CD14-positive monocyte (primary cell): ENCODE results near the gene PRDM11. TPM values are rescaled to one million over a fixed set of nuclear protein-coding genes. Genes with fewer than 3 reads are reported as not detected.

Source experiments
- DNase-seq, 3 donors: peaks; one replicate each; pipeline ENCODE4 v3.0.0-alpha.2; 2011 to 2022
- H2AFZ ChIP-seq: 2 replicates; pipeline ENCODE4 v1.6.0; 2012; ENCODE audit warnings: mild to moderate bottlenecking, low read depth, low read length, inconsistent platforms; ENCODE audit not compliant: insufficient read depth, poor library complexity, severe bottlenecking
- H3K27ac ChIP-seq, 2 donors: 1 replicate in 1 of 2; 2 replicates in 1 of 2; pipeline ENCODE4 v1.5.1; 2012 to 2013; ENCODE audit warnings: low read length in 2 of 2, control low read depth in 1 of 2, inconsistent platforms in 1 of 2, low read depth in 1 of 2, mild to moderate bottlenecking in 1 of 2
- H3K27me3 ChIP-seq, 2 donors: one replicate each; pipeline versions ENCODE4 v1.6.0 to v1.6.1; 2011 to 2013; ENCODE audit warnings: low read length in 2 of 2; ENCODE audit not compliant: control insufficient read depth in 2 of 2, insufficient read depth in 2 of 2
- H3K36me3 ChIP-seq, 2 donors: replicated peaks in 1 of 2; 1 replicate in 1 of 2; 2 replicates in 1 of 2; pipeline versions ENCODE4 v1.5.1 to v1.6.1; 2012 to 2013; ENCODE audit warnings: low read length in 2 of 2, control low read depth in 1 of 2, inconsistent platforms in 1 of 2, mild to moderate bottlenecking in 1 of 2; ENCODE audit not compliant: insufficient read depth in 2 of 2, control insufficient read depth in 1 of 2
- H3K4me1 ChIP-seq, 2 donors: 1 replicate in 1 of 2; 2 replicates in 1 of 2; pipeline versions ENCODE4 v1.5.1 to v1.6.1; 2012 to 2013; ENCODE audit warnings: low read length in 2 of 2, control low read depth in 1 of 2, inconsistent platforms in 1 of 2, mild to moderate bottlenecking in 1 of 2, moderate library complexity in 1 of 2; ENCODE audit not compliant: insufficient read depth in 2 of 2, control insufficient read depth in 1 of 2
- H3K4me2 ChIP-seq: replicated peaks from 2 replicates; pipeline ENCODE3; 2012; ENCODE audit warnings: low read length, moderate library complexity, mild to moderate bottlenecking; ENCODE audit not compliant: poor library complexity, severe bottlenecking; ENCODE audit errors: extremely low read depth
- H3K4me3 ChIP-seq, 3 experiments: fragments of 200-600 bp in 1 of 3; sonication (generic) in 1 of 3; replicated peaks in 1 of 3; 1 replicate in 2 of 3; 2 replicates in 1 of 3; pipeline ENCODE4 v1.5.1; 2011 to 2013; ENCODE audit warnings: low read length in 3 of 3, mild to moderate bottlenecking in 3 of 3, control low read depth in 2 of 3, low read depth in 2 of 3, inconsistent platforms in 1 of 3, moderate library complexity in 1 of 3
- H3K79me2 ChIP-seq: 2 replicates; pipeline ENCODE4 v1.6.0; 2012; ENCODE audit warnings: mild to moderate bottlenecking, control low read depth, inconsistent platforms, low read length, moderate library complexity; ENCODE audit not compliant: insufficient read depth
- H3K9ac ChIP-seq: 2 replicates; pipeline ENCODE4 v1.6.0; 2017; ENCODE audit warnings: low read length, mild to moderate bottlenecking; ENCODE audit not compliant: insufficient read depth, poor library complexity, severe bottlenecking
- H3K9me3 ChIP-seq, 2 donors: replicated peaks in 1 of 2; 1 replicate in 1 of 2; 2 replicates in 1 of 2; pipeline versions ENCODE4 v1.5.1 to v1.6.1; 2012 to 2013; ENCODE audit warnings: low read length in 2 of 2, control low read depth in 1 of 2; ENCODE audit not compliant: control insufficient read depth in 1 of 2, insufficient read depth in 1 of 2
- H4K20me1 ChIP-seq: 2 replicates; pipeline ENCODE4 v1.6.0; 2012; ENCODE audit warnings: mild to moderate bottlenecking, low read length, control low read depth, moderate library complexity; ENCODE audit not compliant: insufficient read depth
- H3K27ac Mint-ChIP-seq, 7 donors: one replicate each; pipeline ENCODE4 v1.8.0; 2020; ENCODE audit warnings: mild to moderate bottlenecking in 7 of 7, mixed read lengths in 7 of 7, moderate library complexity in 6 of 7, inconsistent platforms in 2 of 7
- H3K27me3 Mint-ChIP-seq, 3 donors: one replicate each; pipeline ENCODE4 v1.8.0; 2021 to 2022; ENCODE audit warnings: low read depth in 3 of 3, mild to moderate bottlenecking in 3 of 3, mixed read lengths in 3 of 3, moderate library complexity in 3 of 3, inconsistent platforms in 1 of 3
- H3K36me3 Mint-ChIP-seq, 2 donors: one replicate each; pipeline ENCODE4 v1.8.0; 2020; ENCODE audit warnings: mixed read lengths in 2 of 2, inconsistent platforms in 1 of 2, mild to moderate bottlenecking in 1 of 2
- H3K4me1 Mint-ChIP-seq: one replicate; pipeline ENCODE4 v1.8.0; 2020; ENCODE audit warnings: mild to moderate bottlenecking, mixed read lengths
- H3K4me3 Mint-ChIP-seq, 2 donors: one replicate each; pipeline ENCODE4 v1.8.0; 2020; ENCODE audit warnings: mild to moderate bottlenecking in 2 of 2, mixed read lengths in 2 of 2, moderate library complexity in 1 of 2
- H3K9me3 Mint-ChIP-seq, 7 donors: one replicate each; pipeline ENCODE4 v1.8.0; 2020 to 2022; ENCODE audit warnings: mixed read lengths in 7 of 7, mild to moderate bottlenecking in 6 of 7, moderate library complexity in 6 of 7, inconsistent platforms in 2 of 7
- WGBS: methylation state at CpG from one replicate; pipeline ENCODE4 v1.1.5; 2013; ENCODE audit warnings: missing lambda C conversion rate; ENCODE audit not compliant: insufficient coverage; 5-methylcytosine and 5-hydroxymethylcytosine counted together
- intact Hi-C, 2 donors: fragments of 100-400 bp; cut with micrococcal nuclease; formaldehyde crosslinking; loops; one replicate each; pipeline versions ENCODE4 v1.15.0 to v1.15.1; 2023
- polyA plus RNA-seq, 3 donors: library from polyadenylated mRNA; depleted of rRNA in 1 of 3; unstranded in 2 of 3; stranded (reverse) in 1 of 3; fragments of 300-500 nt in 2 of 3; fragments of >200 nt in 1 of 3; fragmentation: Illumina TruSeq in 2 of 3; gene quantifications; 1 replicate in 2 of 3; 2 replicates in 1 of 3; pipeline ENCODE4 v1.2.3, GENCODE V29; 2012 to 2021
- TF ChIP-seq, protein P1 (sequence below): fragments of 200-600 bp; IDR thresholded peaks from one replicate; pipeline ENCODE4 v1.8.0; 2022; ENCODE audit warnings: antibody characterized with exemption, mild to moderate bottlenecking

Gene PRDM11
- polyA plus RNA-seq, 3 donors, result 0.48 to 1.8 TPM; not detected in 1

DNA sequence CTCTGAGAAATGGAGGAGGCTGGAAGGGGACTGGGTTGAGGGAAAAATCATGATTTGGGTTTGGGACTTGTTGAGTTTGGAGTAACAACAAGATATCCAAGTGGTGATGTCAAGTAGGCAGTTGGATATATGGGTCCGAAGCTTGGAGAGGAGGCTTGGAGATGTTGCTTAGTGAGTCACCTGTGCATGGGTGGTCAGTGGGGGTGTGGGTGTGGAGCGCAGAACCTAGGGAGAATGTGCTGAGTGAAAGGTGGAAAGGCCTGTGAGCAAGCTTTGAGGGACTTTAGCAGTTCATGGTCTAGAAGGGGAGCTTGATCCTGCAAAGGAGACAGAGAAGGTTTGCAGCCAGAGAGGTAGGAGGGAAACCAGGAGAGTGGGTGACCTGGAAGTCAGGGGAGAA lies 38.2 kb downstream of the PRDM11 start:
- H3K36me3 ChIP-seq, result no peaks in the 10 kb centered on the region

DNA sequence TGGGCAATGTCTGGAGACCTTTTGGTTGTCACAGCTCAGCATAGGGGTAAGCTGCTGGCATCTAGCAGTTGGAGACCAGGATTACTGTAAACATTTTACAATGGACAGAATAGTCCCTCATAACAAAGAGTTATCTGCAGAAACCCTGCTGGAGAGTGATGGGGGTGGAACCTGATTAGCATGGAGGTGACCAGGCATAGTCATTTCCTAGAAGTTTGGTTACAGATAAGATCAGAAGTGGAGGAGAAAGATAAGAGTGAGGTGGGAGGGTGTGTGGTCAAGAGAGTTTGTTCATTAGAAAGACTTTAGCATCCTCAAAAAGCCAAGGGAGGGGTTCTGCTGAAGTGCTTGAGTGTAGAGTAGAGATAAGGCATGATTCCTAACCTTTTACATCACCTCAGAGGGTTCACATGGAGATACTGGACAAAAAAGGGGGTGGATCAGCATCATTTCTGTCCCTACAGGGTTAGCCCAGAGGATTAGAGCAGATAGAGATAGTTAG lies 38.8 kb downstream of the PRDM11 start:
- Mint-ChIP-seq H3K27ac (no peak overlapping the region), H3K9me3 (peaks cover 0 to 4% (median 0%) of the 10 kb centered on the region in 7 donors), H3K4me1 (peaks cover 4% of the 10 kb centered on the region), H3K4me3 (no peak overlapping the region), H3K27me3 (peaks cover 6 to 15% (median 9%) of the 10 kb centered on the region in 3 donors), H3K36me3 (peaks cover 9 to 11% of the 10 kb centered on the region in 2 donors)
- H3K4me1 ChIP-seq, result peaks cover 5 to 7% of the 10 kb centered on the region in 2 donors
- H3K9me3 ChIP-seq, result no peaks in the 10 kb centered on the region
- H3K9ac ChIP-seq, result no peak overlapping the region
- no peak overlapping the region for H3K27ac ChIP-seq
- no peak overlapping the region for H3K4me3 ChIP-seq
- no peaks in the 10 kb centered on the region for H4K20me1 ChIP-seq
- no peaks in the 10 kb centered on the region for H3K36me3 ChIP-seq
- no peak overlapping the region for H2AFZ ChIP-seq
- TF ChIP-seq, protein P1, sequence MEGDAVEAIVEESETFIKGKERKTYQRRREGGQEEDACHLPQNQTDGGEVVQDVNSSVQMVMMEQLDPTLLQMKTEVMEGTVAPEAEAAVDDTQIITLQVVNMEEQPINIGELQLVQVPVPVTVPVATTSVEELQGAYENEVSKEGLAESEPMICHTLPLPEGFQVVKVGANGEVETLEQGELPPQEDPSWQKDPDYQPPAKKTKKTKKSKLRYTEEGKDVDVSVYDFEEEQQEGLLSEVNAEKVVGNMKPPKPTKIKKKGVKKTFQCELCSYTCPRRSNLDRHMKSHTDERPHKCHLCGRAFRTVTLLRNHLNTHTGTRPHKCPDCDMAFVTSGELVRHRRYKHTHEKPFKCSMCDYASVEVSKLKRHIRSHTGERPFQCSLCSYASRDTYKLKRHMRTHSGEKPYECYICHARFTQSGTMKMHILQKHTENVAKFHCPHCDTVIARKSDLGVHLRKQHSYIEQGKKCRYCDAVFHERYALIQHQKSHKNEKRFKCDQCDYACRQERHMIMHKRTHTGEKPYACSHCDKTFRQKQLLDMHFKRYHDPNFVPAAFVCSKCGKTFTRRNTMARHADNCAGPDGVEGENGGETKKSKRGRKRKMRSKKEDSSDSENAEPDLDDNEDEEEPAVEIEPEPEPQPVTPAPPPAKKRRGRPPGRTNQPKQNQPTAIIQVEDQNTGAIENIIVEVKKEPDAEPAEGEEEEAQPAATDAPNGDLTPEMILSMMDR, result no peak
- no peak for DNase-seq
- intact Hi-C loops, result no loop called here
- H3K79me2 ChIP-seq, result no peaks in the 10 kb centered on the region
- no peak overlapping the region for H3K4me2 ChIP-seq
- H3K27me3 ChIP-seq, result peaks cover 0 to 10% of the 10 kb centered on the region in 2 donors

More for the DNA sequence above, 38.2 kb downstream of the PRDM11 start:
- Histone ChIP-seq H3K27ac (no peak overlapping the region), H3K4me1 (peaks cover 7 to 14% of the 10 kb centered on the region in 2 donors), H3K4me3 (no peak overlapping the region), H2AFZ (no peak overlapping the region), H3K9me3 (no peaks in the 10 kb centered on the region), H3K4me2 (no peak overlapping the region), H4K20me1 (no peaks in the 10 kb centered on the region), H3K79me2 (no peaks in the 10 kb centered on the region), H3K27me3 (peaks cover 1 to 15% of the 10 kb centered on the region in 2 donors), H3K9ac (no peak overlapping the region)
- H3K9me3 Mint-ChIP-seq, result peaks cover 0 to 8% (median 0%) of the 10 kb centered on the region in 7 donors
- intact Hi-C loops, result no loop called here
- H3K27me3 Mint-ChIP-seq, result peaks cover 11 to 20% (median 13%) of the 10 kb centered on the region in 3 donors
- TF ChIP-seq, protein P1, result no peak
- no peak overlapping the region for H3K27ac Mint-ChIP-seq
- no peak overlapping the region for H3K4me3 Mint-ChIP-seq
- 91% methylated on average over 2 of the region's 2 CpGs for WGBS
- H3K4me1 Mint-ChIP-seq, result peaks cover 9% of the 10 kb centered on the region
- peaks cover 6 to 9% of the 10 kb centered on the region in 2 donors for H3K36me3 Mint-ChIP-seq
- no peak for DNase-seq
